Measurements from ENCODE around the gene IFI27L1.

- TF ChIP-seq CTCF (conservative IDR thresholded peaks at IDR 0.05; ENCODE audit: low read depth in 2 of 2): peak; percentile 76 to 79
- TF ChIP-seq REST (IDR thresholded peaks at IDR 0.05; ENCODE audit: unreplicated experiment): no peak
- TF ChIP-seq POLR2AphosphoS5 (IDR thresholded peaks at IDR 0.05; ENCODE audit: low read depth): no peak
- TF ChIP-seq EZH2phosphoT487 (IDR thresholded peaks at IDR 0.05; ENCODE audit: unreplicated experiment): no peak
- TF ChIP-seq EZH2 (IDR thresholded peaks at IDR 0.05; ENCODE audit: low read depth, unreplicated experiment): no peak
- no peak for TF ChIP-seq CREB1 (CRISPR knock-in tag; IDR thresholded peaks at IDR 0.05; ENCODE audit: low read depth)
- no peak for TF ChIP-seq JUNB (IDR thresholded peaks at IDR 0.05; ENCODE audit: unreplicated experiment)
- no peak for TF ChIP-seq STAT1 (IDR thresholded peaks at IDR 0.05; ENCODE audit: unreplicated experiment)
- no peak for TF ChIP-seq NANOG (IDR thresholded peaks at IDR 0.05; ENCODE audit: borderline replicate concordance)
- TF ChIP-seq ZNF331 (CRISPR knock-in tag; IDR thresholded peaks at IDR 0.05; ENCODE audit: low read depth): no peak
- TF ChIP-seq ZNF462 (CRISPR knock-in tag; IDR thresholded peaks at IDR 0.05): no peak
- TF ChIP-seq ZNF114 (CRISPR knock-in tag; IDR thresholded peaks at IDR 0.05): no peak
Measured at GRCh38 chr14:94143239-94143638, 62.1 kb downstream of the IFI27L1 start.

Data from GM23338 (cell line).